GM18858 (cell line): ENCODE results near the gene UPF2.
A peak's percentile ranks its signal among the peaks of the same experiment; 100 is the strongest.
"Not testable (repeated sequence)": the region's sequence is repeated elsewhere in the genome, so short reads cannot be mapped to it uniquely, and the experiment has no call there.

ENCODE experiments used
- ATAC-seq: cut with Tn5 transposase; IDR thresholded peaks from one replicate; pipeline ENCODE4 v1.9.1; 2021; ENCODE audit not compliant: unreplicated experiment

UPF2 gene

DNA sequence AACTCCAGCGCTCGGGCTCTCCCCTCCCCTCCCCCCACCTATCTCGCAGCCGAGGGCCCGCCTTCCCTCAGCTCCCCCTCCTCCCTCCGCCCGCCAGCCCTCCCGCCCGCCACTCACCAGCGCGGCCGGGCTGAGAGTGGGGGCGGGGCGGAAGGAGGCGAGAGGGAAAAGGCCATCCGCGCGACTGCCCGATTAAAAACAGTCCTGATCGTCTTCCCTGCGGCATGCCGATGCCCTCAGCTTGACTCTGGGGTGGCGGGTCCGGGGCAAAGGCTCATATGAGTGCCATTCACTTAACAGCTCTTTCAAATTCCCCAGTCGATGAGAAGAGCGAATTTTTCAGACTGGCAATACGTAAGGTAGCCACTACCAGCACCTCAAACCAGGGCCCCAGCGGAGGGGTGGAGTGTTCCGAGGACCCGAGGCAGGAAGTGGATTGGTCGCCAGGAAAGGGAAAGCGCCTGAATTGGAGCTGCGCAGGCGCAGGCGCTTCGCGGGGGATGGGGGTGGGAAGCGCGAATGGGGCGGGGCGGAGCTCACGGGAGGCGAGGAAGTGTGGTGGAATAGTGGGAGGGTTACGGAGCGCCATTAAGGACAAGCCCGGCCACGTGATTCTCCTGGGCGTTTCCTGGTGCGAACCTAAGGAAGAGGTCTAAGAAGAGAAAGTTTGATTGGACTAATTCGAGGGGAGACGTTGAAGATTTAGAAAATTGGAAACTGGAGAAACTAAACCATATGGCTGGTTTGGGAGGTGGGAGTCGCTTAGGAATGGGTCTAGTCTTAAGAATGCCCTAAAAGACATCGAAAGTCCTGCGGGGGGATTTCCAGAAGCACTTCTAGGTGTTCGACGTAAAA lies at the start of gene UPF2:
Gene UPF2, minus strand, starts transcription at position 13 of the 855 bp plus-strand sequence. CDS start 7,386 bp downstream, outside the sequence.
- ATAC-seq, result peak; percentile 29

DNA sequence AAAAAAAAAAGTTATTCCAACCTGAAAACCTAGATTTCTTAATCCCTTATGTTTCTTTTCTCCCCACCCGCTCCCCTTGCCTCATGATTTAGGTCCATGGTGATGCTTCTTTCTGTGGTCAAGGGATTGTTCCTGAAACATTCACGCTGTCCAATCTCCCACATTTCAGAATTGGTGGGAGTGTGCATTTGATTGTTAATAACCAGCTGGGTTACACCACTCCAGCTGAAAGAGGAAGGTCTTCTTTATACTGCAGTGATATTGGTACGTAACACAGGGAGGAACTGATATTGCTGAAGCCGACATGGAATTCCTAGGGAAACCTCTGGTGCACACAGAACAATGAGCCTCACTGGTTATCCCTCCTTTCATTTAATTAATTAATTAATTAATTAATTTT lies 48.8 kb upstream of the UPF2 start:
- ATAC-seq, result no peak

GRCh38 chr10:12088919-12089318 lies 46.3 kb upstream of the UPF2 start:
- no peak for ATAC-seq

DNA sequence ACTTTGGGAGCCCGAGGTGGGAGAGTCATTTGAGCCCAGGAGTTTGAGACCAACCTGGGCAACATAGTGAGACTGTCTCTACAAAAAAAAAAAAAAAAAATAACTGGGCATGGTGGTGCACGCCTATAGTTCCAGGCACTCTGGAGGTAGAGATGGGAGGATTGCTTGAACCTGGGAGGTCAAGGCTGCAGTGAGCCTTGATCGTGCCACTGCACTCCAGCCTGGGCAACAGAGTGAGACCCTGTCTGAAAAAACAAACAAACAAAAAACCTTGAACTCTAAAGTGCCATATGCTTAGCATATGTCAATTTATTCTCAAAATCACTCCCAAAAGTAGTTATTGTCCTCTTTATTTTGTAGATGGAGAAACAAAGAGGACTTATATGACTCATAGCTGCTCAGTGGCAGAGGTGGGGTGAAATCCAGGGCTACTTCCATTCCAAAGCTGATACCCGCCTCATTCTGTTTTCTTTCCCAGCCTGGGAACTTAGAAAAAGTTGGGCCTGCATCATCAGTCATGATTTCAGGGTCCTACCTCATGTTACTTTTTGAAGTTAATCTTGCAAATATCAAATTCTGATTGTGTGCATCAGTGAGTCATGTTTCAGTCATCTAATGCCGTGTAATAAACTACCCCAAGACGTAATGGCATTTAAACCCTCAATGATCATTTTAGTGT lies 39.4 kb upstream of the UPF2 start:
- ATAC-seq, result no peak

GRCh38 chr10:12081470-12081869 lies 38.9 kb upstream of the UPF2 start:
- ATAC-seq, result no peak

GRCh38 chr10:12077580-12078180 lies 35.1 kb upstream of the UPF2 start:
- ATAC-seq, result no peak

DNA sequence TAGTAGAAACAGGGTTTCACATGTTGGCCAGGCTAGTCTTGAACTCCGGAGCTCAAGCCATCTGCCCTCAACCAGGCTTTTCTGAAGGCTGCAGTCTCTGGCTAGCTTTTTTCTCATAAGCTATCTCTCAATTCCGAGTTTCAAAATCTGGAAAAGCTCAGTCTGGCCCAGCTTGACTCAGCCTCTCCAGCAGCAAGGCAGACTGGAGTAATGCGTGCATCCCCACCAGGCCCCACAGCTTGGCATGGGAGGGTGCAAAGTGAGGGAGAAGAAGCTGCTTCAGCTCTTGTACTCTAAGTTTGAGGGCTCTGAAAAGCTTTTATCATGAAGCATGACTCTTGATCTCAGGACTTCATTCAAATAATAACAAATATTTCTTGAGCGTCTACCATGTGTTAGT lies 30.9 kb upstream of the UPF2 start:
- ATAC-seq, result no peak

DNA sequence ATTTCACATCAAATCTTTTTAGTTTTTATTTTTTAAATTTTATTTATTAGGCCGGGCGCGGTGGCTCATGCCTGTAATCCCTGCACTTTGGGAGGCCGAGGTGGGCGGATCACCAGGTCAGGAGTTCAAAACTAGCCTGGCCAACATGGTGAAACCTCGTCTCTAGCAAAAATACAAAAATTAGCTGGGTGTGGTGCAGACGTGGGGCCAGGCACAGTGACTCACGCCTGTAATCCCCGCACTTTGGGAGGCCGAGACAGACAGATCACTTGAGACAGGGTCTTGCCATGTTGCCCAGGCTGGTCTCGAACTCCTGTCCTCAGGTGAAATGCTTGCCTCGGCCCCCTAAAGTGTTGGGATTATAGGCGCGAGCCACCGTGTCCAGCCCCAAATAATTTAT lies 28.8 kb upstream of the UPF2 start:
- not testable (repeated sequence) for ATAC-seq

- peak; percentile 97 for ATAC-seq
Observed at GRCh38 chr10:12068449-12069269, 26.1 kb upstream of the UPF2 start, which contains the start of gene DHTKD1. TSS of gene DHTKD1 (plus strand) at chr10:12068954. CDS start at chr10:12069034, 80 bp downstream.

GRCh38 chr10:12067336-12067735 lies 24.7 kb upstream of the UPF2 start:
- ATAC-seq, result no peak

DNA sequence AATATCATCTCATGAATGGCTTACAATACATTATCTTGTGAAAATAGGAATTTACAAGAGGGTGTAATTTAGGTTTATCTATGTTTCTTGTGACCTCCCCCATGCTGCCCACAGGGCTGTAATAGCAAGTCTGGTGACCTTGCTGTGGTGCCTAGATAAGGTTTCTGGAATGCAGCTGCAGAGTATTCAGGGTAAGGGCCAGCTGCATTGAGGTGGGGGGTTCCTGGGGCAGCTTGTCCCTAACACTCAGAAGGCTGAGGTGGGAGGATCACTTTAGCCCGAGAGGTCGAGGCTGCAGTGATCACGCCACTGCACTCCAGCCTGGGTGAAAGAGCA lies 20.8 kb upstream of the UPF2 start:
- ATAC-seq, result no peak

DNA sequence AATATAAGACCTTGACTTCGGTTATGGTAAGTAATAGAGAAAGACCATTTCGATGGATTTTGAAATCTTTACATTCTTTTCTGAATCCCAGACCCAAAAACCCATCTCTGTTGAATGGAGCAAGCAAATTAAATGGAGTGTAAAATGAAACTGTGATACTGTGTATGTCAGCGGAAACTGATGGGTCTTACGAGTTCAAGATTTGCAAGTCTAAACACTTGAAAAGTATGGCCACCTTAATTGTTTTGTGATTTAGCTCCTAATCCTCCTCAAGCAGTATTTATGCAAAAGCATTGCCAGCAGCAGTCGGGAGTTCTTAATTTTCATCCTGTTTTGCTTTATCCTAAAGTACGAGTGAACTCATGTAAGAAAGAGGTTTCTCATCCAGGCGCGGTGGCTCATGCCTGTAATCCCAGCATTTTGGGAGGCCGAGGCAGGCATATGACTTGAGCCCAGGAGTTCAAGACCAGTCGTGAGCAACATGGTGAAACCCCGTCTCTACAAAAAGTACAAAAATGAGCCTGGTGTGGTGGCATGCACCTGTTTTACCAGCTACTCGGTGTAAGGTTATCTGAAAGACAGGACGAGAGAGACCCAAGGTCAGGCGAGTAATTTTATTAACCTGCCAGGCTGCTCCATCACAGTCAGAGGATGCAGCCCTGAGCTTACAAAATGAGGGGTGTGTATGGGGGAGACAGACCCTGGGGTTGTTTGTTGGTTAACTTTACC lies 20.3 kb upstream of the UPF2 start:
- no peak for ATAC-seq

DNA sequence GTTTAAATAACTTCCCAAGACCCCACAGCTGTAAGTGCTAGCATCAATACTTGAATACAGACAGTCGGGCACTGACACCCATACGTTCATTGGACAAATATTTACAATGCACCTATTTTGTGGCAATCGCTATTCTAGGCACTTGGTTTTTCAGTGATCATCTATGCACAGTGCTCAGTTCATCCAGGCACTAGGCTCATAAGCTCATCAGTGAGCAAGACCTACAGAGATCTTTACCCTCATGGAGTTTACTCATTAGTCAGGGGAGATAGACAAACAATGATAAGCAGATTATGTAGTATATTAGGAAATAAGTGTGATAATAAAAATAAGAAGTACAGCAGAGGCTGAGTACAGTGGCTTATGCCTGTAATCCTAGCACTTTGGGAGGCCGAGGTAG lies 18.5 kb upstream of the UPF2 start:
- ATAC-seq, result no peak

DNA sequence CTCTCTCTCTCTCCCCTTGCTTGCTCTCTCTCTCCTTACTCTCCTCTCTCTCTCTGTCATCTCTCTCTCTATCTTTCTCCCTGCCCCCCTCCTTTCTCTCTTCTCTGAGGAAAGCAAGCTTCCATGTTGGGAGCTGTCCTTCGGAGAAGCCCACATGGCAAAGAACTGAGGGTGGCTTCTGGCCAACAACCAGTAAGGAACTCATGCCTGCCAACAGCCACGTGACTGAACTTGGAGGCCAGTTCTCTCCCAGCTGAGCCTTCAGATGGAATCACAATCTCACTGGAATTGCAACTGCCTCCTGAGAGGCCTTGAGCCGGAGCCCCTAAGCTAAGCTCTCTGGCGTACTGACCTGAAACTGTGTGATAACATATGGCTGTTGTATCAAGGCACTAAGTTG lies 14.1 kb upstream of the UPF2 start:
- no peak for ATAC-seq

- ATAC-seq, result no peak
Observed at GRCh38 chr10:12055732-12056131, 13.1 kb upstream of the UPF2 start.

GRCh38 chr10:12051241-12051640 lies 8.6 kb upstream of the UPF2 start:
- ATAC-seq, result no peak

DNA sequence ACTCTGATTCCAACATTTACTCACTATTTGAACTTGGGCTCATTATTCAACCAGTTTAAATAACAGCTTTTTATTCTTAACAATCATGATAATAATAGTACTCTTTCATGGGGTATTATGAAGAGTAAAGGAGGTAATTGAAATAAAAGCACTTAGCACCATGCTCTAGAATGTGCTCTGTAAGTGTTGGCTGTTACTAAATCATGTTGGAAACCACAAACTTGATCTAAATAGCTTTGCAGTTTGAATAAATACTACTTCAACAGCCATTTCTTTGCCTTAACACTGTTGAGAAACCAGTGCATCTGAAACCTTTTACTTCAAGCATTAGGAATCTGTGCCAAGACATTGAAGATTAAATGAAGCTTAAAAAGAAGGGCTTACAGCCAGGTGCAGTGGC lies 7.9 kb upstream of the UPF2 start:
- ATAC-seq, result no peak

DNA sequence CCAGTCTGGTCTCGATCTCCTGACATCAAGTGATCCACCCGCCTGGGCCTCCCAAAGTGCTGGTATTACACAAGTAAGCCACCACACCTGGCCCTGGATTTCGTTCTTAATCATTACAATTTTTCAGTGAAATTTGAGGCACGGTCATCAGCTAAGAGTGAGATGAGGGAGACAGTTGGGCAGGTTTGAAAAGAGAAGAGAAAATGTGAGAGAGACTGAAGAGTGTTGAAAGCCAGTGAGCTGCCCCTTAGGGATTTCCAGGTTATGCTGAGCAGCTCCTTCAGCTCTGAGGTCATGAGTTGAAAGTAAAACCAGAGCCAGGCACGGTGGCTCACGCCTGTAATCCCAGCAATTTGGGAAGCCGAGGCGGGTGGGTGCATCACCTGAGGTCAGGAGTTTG lies 5.9 kb upstream of the UPF2 start:
- ATAC-seq, result peak; percentile 31

GRCh38 chr10:12045596-12045995 lies 3.0 kb upstream of the UPF2 start:
- no peak for ATAC-seq

GRCh38 chr10:12042409-12042796 lies 206 bp downstream of the UPF2 start:
- ATAC-seq, result no peak
